HFFc6 (cell line): ENCODE results near the gene KRTAP10-7. TPM values are rescaled to one million over a fixed set of nuclear protein-coding genes. Genes with fewer than 3 reads are reported as not detected.

ENCODE experiments used
- DNase-seq: peaks from one replicate; pipeline ENCODE4 v3.0.0-alpha.2; 2018
- H3K27ac Mint-ChIP-seq: 2 replicates; pipeline ENCODE4 v1.8.0; 2020; ENCODE audit warnings: mild to moderate bottlenecking, mixed read lengths
- H3K27me3 Mint-ChIP-seq: 2 replicates; pipeline ENCODE4 v1.8.0; 2021; ENCODE audit warnings: mild to moderate bottlenecking, moderate library complexity, mixed read lengths; ENCODE audit not compliant: insufficient read depth
- H3K36me3 Mint-ChIP-seq: 2 replicates; pipeline ENCODE4 v1.8.0; 2021; ENCODE audit warnings: low read depth, mixed read lengths
- H3K4me1 Mint-ChIP-seq: 2 replicates; pipeline ENCODE4 v1.8.0; 2020; ENCODE audit warnings: low read depth, mixed read lengths
- H3K4me3 Mint-ChIP-seq: 2 replicates; pipeline ENCODE4 v1.8.0; 2020; ENCODE audit warnings: mild to moderate bottlenecking, moderate library complexity, mixed read lengths
- H3K9me3 Mint-ChIP-seq: 2 replicates; pipeline ENCODE4 v1.8.0; 2020; ENCODE audit warnings: mild to moderate bottlenecking, mixed read lengths
- CTCF ChIP-seq: fragments of 200-600 bp; sonication (generic); IDR thresholded peaks from 2 replicates; pipeline ENCODE4 v1.5.0; 2021; ENCODE audit warnings: antibody characterized with exemption, mild to moderate bottlenecking
- total RNA-seq, 6 experiments: library from RNA; stranded (reverse); fragmentation: NEBNext Ultra II Directional; extraction: Animal tissue kit (Norgen Biotek cat#: 25700); gene quantifications; 2 replicates in 1 of 6; 3 replicates in 5 of 6; pipeline ENCODE4 v1.2.3, GENCODE V29; 2021

KRTAP10-7 gene
- total RNA-seq, 6 experiments from 2014 or later = not detected

- no peak overlapping the region for H3K27ac Mint-ChIP-seq
- H3K4me1 Mint-ChIP-seq = no peaks in the 10 kb centered on the region
- peak; percentile 9 for DNase-seq
- TF ChIP-seq CTCF = no peak
- peaks cover 5% of the 10 kb centered on the region for H3K27me3 Mint-ChIP-seq
- peaks cover 49% of the 10 kb centered on the region for H3K9me3 Mint-ChIP-seq
- no peaks in the 10 kb centered on the region; the same call in none of the 2 replicates for H3K36me3 Mint-ChIP-seq
- no peak overlapping the region for H3K4me3 Mint-ChIP-seq
These were observed 17.2 kb upstream of the KRTAP10-7 start for GRCh38 chr21:44583089-44583799.

GRCh38 chr21:44583800-44584147 lies 16.6 kb upstream of the KRTAP10-7 start:
- no peak for DNase-seq
- Mint-ChIP-seq H3K27ac (no peak overlapping the region), H3K27me3 (peaks cover 5% of the 10 kb centered on the region), H3K9me3 (peaks cover 46% of the 10 kb centered on the region), H3K4me1 (no peaks in the 10 kb centered on the region), H3K36me3 (no peaks in the 10 kb centered on the region; the same call in none of the 2 replicates), H3K4me3 (no peak overlapping the region)
- no peak for TF ChIP-seq CTCF

- Mint-ChIP-seq H3K4me3 (no peak overlapping the region), H3K27ac (no peak overlapping the region), H3K36me3 (no peaks in the 10 kb centered on the region; the same call in none of the 2 replicates), H3K9me3 (peaks cover 36% of the 10 kb centered on the region), H3K4me1 (no peaks in the 10 kb centered on the region), H3K27me3 (peaks cover 5% of the 10 kb centered on the region)
- TF ChIP-seq CTCF = no peak
- DNase-seq = no peak
These were observed 14.5 kb upstream of the KRTAP10-7 start for GRCh38 chr21:44585892-44586291.

GRCh38 chr21:44589094-44589493 lies 11.3 kb upstream of the KRTAP10-7 start:
- H3K27ac Mint-ChIP-seq = no peak overlapping the region
- peaks cover 15% of the 10 kb centered on the region for H3K9me3 Mint-ChIP-seq
- peaks cover 5% of the 10 kb centered on the region for H3K27me3 Mint-ChIP-seq

GRCh38 chr21:44589586-44590305 lies 10.7 kb upstream of the KRTAP10-7 start:
- Mint-ChIP-seq H3K36me3 (no peaks in the 10 kb centered on the region; the same call in 1 of the 2 replicates), H3K4me1 (peaks cover 9% of the 10 kb centered on the region; the same call in 1 of the 2 replicates), H3K4me3 (no peak overlapping the region), H3K9me3 (peaks cover 15% of the 10 kb centered on the region), H3K27me3 (peaks cover 7% of the 10 kb centered on the region), H3K27ac (no peak overlapping the region)
- no peak for DNase-seq
- TF ChIP-seq CTCF = no peak

More at GRCh38 chr21:44589094-44589493, 11.3 kb upstream of the KRTAP10-7 start:
- Mint-ChIP-seq H3K4me3 (no peak overlapping the region), H3K36me3 (no peaks in the 10 kb centered on the region; the same call in 1 of the 2 replicates), H3K4me1 (peaks cover 9% of the 10 kb centered on the region; the same call in 1 of the 2 replicates)
- DNase-seq = no peak
- TF ChIP-seq CTCF = no peak
